ENCODE results near the gene ZBED4.

Gene ZBED4

DNA sequence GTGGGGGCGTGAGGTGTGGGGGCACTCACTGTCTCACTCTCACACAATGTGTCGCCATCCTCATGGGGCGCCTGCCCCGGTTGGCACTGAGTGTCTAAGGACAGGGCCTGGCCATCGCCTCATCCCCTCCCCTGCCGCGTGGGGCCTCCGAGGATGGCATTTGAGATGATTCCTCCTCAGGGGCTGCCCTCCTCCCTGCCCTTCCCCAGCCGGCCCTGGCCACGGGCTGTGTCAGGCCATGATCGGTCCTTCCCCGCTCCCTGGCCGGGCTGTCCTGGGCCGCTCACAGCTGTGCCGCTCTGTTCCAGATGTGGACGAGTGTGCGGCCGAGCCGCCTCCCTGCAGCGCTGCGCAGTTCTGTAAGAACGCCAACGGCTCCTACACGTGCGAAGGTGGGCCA lies 69.3 kb downstream of the ZBED4 start:
- Histone ChIP-seq H3K27me3 (ENCODE audit: low read depth, low read length) (no peaks in the 10 kb centered on the region), H3K36me3 (replicated peaks; ENCODE audit: low read depth, low read length) (no peaks in the 10 kb centered on the region), H3K27ac (ENCODE audit: low read length) (no peak overlapping the region), H3K9me3 (ENCODE audit: insufficient read depth, low read length) (peaks cover 3% of the 10 kb centered on the region; the same call in 1 of the 2 replicates), H3K4me2 (ENCODE audit: low read length) (no peak overlapping the region), H4K20me1 (ENCODE audit: insufficient read depth, low read length) (no peaks in the 10 kb centered on the region), H3K79me2 (ENCODE audit: low read length) (no peaks in the 10 kb centered on the region), H3K9ac (ENCODE audit: low read length) (no peak overlapping the region), H3K4me3 (ENCODE audit: low read length) (no peak overlapping the region), H3K4me1 (ENCODE audit: low read length) (peaks cover 19% of the 10 kb centered on the region), H2AFZ (ENCODE audit: low read depth, low read length) (no peak overlapping the region)
- TF ChIP-seq EZH2phosphoT487 (IDR thresholded peaks at IDR 0.05; ENCODE audit: low read depth): no peak
- TF ChIP-seq, protein P1, sequence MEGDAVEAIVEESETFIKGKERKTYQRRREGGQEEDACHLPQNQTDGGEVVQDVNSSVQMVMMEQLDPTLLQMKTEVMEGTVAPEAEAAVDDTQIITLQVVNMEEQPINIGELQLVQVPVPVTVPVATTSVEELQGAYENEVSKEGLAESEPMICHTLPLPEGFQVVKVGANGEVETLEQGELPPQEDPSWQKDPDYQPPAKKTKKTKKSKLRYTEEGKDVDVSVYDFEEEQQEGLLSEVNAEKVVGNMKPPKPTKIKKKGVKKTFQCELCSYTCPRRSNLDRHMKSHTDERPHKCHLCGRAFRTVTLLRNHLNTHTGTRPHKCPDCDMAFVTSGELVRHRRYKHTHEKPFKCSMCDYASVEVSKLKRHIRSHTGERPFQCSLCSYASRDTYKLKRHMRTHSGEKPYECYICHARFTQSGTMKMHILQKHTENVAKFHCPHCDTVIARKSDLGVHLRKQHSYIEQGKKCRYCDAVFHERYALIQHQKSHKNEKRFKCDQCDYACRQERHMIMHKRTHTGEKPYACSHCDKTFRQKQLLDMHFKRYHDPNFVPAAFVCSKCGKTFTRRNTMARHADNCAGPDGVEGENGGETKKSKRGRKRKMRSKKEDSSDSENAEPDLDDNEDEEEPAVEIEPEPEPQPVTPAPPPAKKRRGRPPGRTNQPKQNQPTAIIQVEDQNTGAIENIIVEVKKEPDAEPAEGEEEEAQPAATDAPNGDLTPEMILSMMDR (IDR thresholded peaks at IDR 0.05; ENCODE audit: low read depth, low read length): no peak

DNA sequence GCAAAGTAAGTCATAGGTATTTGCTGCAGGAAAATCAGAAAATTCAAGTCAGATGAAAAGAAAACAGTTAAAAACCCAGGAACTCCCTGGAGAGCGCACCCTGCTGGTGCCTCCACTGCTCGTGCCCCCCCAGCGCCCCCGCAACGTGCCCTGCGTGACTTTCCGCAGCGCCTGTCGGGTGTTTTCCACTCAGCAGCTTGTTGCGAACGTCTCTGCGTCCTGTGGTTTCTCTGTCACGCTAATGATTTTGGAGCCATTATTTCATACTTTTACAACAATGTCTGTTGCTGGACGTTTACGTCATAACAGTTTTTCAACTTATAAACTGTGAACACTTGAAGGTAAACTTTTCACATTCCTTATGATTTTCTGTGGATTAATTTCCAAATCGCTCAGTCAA lies 69.8 kb downstream of the ZBED4 start:
- Histone ChIP-seq H3K79me2 (ENCODE audit: low read length) (no peaks in the 10 kb centered on the region), H3K4me2 (ENCODE audit: low read length) (no peak overlapping the region), H3K36me3 (replicated peaks; ENCODE audit: low read depth, low read length) (no peaks in the 10 kb centered on the region), H3K9ac (ENCODE audit: low read length) (no peak overlapping the region), H3K4me3 (ENCODE audit: low read length) (no peak overlapping the region), H2AFZ (ENCODE audit: low read depth, low read length) (no peak overlapping the region), H4K20me1 (ENCODE audit: insufficient read depth, low read length) (no peaks in the 10 kb centered on the region), H3K9me3 (ENCODE audit: insufficient read depth, low read length) (peaks cover 3% of the 10 kb centered on the region; the same call in 1 of the 2 replicates), H3K27ac (ENCODE audit: low read length) (no peak overlapping the region), H3K4me1 (ENCODE audit: low read length) (peaks cover 19% of the 10 kb centered on the region), H3K27me3 (ENCODE audit: low read depth, low read length) (no peaks in the 10 kb centered on the region)
- TF ChIP-seq, protein P1 (IDR thresholded peaks at IDR 0.05; ENCODE audit: low read depth, low read length): peak; percentile 32
- TF ChIP-seq EZH2phosphoT487 (IDR thresholded peaks at IDR 0.05; ENCODE audit: low read depth): no peak

DNA sequence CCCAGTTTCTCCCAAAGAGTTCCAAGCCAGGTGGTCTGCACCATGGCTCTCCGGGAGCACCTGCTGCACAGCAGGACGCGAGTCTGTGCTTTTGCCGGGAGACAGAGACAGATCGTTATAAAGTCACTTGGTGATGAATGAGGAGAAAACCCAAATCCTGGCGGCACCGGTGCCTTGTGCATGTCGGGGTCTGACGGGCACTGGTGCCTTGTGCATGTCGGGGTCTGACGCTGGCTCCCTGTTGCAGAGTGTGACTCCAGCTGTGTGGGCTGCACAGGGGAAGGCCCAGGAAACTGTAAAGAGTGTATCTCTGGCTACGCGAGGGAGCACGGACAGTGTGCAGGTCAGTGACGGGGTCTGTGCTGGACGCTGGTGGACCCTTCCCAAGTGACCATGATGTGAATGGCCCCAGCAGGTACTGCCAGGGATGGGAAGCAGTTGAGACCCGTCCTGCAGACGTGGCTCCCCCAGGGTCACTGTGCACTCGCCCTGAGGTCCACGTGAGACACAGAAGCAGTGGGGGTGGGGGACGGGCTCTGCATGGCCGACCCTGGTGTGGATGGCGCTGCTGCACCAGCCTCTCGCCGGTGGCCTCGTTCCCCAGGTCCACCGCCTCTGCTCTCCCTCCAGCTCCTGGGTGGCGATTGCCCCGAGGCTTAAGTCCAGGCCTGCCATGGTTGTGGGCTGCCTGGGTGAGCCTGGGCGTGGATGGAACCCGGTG lies 70.6 kb downstream of the ZBED4 start:
- Histone ChIP-seq H3K4me3 (ENCODE audit: low read length) (no peak overlapping the region), H3K4me2 (ENCODE audit: low read length) (no peak overlapping the region), H3K9ac (ENCODE audit: low read length) (no peak overlapping the region)

DNA sequence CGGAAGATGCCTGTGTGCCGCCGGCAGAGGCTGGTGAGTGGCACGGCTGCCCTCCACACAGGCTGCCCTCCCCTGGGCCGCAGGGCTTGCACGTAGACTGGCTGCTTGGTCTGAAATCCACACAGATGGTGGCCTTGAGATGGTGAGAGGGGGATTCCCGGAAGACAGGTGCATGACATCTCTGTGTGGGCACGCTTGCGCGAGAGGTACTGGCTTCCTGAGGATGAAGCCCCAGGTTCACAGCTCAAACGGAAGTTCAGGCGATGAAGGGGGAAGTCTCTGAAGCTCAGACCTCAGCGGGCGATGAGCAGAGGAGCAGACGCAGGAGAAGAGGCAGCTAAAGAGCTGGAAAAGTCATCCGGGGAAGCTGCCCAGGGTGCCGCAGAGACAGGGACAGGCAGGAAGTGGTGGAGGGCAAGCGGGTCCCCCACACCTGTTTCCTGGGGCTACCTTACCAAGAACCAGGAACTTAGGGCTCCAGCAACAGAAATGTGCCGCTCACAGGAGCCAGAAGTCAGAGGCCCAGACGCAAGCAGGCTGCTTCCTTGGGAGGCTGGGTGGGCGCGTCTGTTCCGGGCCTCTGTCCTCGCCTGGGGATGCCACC lies 72.0 kb downstream of the ZBED4 start:
- H3K4me2 ChIP-seq (ENCODE audit: low read length): peak overlapping the region; percentile 81
- no peaks in the 10 kb centered on the region for H3K79me2 ChIP-seq (ENCODE audit: low read length)
- H3K9ac ChIP-seq (ENCODE audit: low read length): peak overlapping the region; percentile 49; the same call in 1 of the 2 replicates
- no peaks in the 10 kb centered on the region for H3K36me3 ChIP-seq (replicated peaks; ENCODE audit: low read depth, low read length)
- no peak for TF ChIP-seq EZH2phosphoT487 (IDR thresholded peaks at IDR 0.05; ENCODE audit: low read depth)
- TF ChIP-seq, protein P1 (IDR thresholded peaks at IDR 0.05; ENCODE audit: low read depth, low read length): no peak
- peak overlapping the region; percentile 49 for H3K4me3 ChIP-seq (ENCODE audit: low read length)
- H3K9me3 ChIP-seq (ENCODE audit: insufficient read depth, low read length): peaks cover 3% of the 10 kb centered on the region; the same call in 1 of the 2 replicates
- H3K4me1 ChIP-seq (ENCODE audit: low read length): peaks cover 25% of the 10 kb centered on the region
- peak overlapping the region; percentile 74; the same call in 1 of the 2 replicates for H2AFZ ChIP-seq (ENCODE audit: low read depth, low read length)
- H3K27me3 ChIP-seq (ENCODE audit: low read depth, low read length): no peaks in the 10 kb centered on the region
- peak overlapping the region; percentile 52 for H3K27ac ChIP-seq (ENCODE audit: low read length)
- no peaks in the 10 kb centered on the region for H4K20me1 ChIP-seq (ENCODE audit: insufficient read depth, low read length)

More for the DNA sequence above, 70.6 kb downstream of the ZBED4 start:
- no peak overlapping the region for H3K27ac ChIP-seq (ENCODE audit: low read length)
- H3K27me3 ChIP-seq (ENCODE audit: low read depth, low read length): no peaks in the 10 kb centered on the region
- peaks cover 15% of the 10 kb centered on the region for H3K4me1 ChIP-seq (ENCODE audit: low read length)
- H3K79me2 ChIP-seq (ENCODE audit: low read length): no peaks in the 10 kb centered on the region
- peaks cover 3% of the 10 kb centered on the region; the same call in 1 of the 2 replicates for H3K9me3 ChIP-seq (ENCODE audit: insufficient read depth, low read length)
- H4K20me1 ChIP-seq (ENCODE audit: insufficient read depth, low read length): no peaks in the 10 kb centered on the region
- H3K36me3 ChIP-seq (replicated peaks; ENCODE audit: low read depth, low read length): no peaks in the 10 kb centered on the region
- no peak overlapping the region for H2AFZ ChIP-seq (ENCODE audit: low read depth, low read length)
- no peak for TF ChIP-seq EZH2phosphoT487 (IDR thresholded peaks at IDR 0.05; ENCODE audit: low read depth)
- TF ChIP-seq, protein P1 (IDR thresholded peaks at IDR 0.05; ENCODE audit: low read depth, low read length): no peak

Measured in OCI-LY3 (cell line).